GM12873 (cell line): ENCODE results near the gene CINP.
A peak's percentile ranks its signal among the peaks of the same experiment; 100 is the strongest.

Experiments used
- CTCF ChIP-seq: IDR thresholded peaks from 2 replicates; pipeline ENCODE4 v1.5.1; 2012; ENCODE audit warnings: low read depth, mild to moderate bottlenecking, moderate library complexity, low read length, control low read depth; ENCODE audit not compliant: insufficient read depth; ENCODE audit errors: missing control alignments

CINP gene

GRCh38 chr14:102333390-102333789 is 29.3 kb downstream of the CINP start:
- no peak for TF ChIP-seq CTCF

GRCh38 chr14:102330806-102331205 is 31.9 kb downstream of the CINP start:
- TF ChIP-seq CTCF = no peak

- TF ChIP-seq CTCF = no peak
These were observed 36.1 kb downstream of the CINP start for GRCh38 chr14:102326583-102326982.

- no peak for TF ChIP-seq CTCF
These were observed 36.8 kb downstream of the CINP start for GRCh38 chr14:102325791-102326345.

- peak; percentile 64 for TF ChIP-seq CTCF
These were observed 39.6 kb downstream of the CINP start for GRCh38 chr14:102323102-102323501.

- no peak for TF ChIP-seq CTCF
These were observed 41.0 kb downstream of the CINP start for GRCh38 chr14:102321456-102322422.

GRCh38 chr14:102320671-102321455 is 41.8 kb downstream of the CINP start:
- no peak for TF ChIP-seq CTCF
